ENCODE results near the gene MND1.

DNA sequence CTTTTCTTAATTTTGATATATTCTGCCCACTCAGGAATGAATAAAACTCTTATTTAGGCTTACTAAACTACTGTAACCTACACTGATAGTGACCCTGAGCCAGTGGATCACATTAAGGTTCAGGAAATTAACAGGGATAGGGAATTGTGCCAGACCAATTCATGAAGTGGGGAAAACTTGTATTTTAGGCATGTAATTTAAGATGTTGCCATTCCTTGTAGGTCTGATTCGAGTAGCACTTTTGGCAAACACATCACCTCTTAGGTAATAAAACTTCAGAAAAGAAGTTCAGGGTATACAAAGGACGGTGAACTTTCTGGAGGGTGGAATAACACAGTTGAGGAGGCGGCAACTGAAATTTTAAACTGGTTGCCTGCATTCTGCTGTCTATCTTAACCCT lies 54.9 kb downstream of the MND1 start:
- TF ChIP-seq CTCF (IDR thresholded peaks at IDR 0.05; ENCODE audit: insufficient read depth, low read depth, low read length) (no peak), EZH2 (IDR thresholded peaks at IDR 0.05; ENCODE audit: insufficient read depth, low read length) (no peak)

All from astrocyte (in vitro differentiated cells and primary cell).